ENCODE results near the gene FOXP4.

GRCh38 chr6:41625442-41625841 is 79.3 kb downstream of the FOXP4 start:
- TF ChIP-seq CTCF (IDR thresholded peaks at IDR 0.05): no peak
- TF ChIP-seq POLR2A (IDR thresholded peaks at IDR 0.05): no peak

Measured in thyroid gland (tissue), 4 donors.